GM21360 (cell line): ENCODE measurements around the gene ADAMTSL5.

Experiments used
- ATAC-seq: cut with Tn5 transposase; IDR thresholded peaks from one replicate; pipeline ENCODE4 v1.9.1; 2021; ENCODE audit warnings: mild to moderate bottlenecking, moderate library complexity; ENCODE audit not compliant: unreplicated experiment

The ADAMTSL5 gene

DNA sequence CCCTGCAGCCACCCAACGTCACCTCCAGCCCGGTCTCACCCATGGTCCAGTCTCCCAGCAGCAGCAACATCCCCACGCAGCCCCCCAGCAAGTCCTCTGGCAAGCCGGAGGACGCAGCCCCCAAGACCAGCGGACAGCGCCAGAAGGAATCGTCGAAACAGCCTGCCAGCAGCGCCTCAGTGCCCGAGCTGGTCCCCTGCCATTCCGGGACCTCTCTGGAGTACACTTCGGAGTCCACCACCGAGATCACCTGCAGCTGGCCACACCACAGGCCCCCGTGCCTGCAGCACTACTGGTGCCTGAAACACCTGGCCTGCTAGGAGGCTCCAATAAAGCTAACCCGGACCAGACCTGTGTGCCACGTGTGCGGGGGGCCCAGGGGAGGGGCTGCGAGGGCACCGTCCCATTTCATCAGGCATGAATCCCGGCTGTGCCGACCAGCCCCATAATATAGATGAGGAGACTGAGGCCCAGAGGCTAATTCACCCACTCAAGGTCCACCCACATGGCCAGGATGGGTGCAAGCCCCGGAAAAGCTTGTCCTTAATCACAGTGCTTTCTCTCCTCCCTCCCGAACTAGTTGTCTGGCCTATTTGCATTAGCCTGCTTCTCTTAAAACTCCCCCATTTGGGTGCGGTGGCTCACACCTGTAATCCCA, 15.1 kb downstream of the ADAMTSL5 start:
- no peak for ATAC-seq

DNA sequence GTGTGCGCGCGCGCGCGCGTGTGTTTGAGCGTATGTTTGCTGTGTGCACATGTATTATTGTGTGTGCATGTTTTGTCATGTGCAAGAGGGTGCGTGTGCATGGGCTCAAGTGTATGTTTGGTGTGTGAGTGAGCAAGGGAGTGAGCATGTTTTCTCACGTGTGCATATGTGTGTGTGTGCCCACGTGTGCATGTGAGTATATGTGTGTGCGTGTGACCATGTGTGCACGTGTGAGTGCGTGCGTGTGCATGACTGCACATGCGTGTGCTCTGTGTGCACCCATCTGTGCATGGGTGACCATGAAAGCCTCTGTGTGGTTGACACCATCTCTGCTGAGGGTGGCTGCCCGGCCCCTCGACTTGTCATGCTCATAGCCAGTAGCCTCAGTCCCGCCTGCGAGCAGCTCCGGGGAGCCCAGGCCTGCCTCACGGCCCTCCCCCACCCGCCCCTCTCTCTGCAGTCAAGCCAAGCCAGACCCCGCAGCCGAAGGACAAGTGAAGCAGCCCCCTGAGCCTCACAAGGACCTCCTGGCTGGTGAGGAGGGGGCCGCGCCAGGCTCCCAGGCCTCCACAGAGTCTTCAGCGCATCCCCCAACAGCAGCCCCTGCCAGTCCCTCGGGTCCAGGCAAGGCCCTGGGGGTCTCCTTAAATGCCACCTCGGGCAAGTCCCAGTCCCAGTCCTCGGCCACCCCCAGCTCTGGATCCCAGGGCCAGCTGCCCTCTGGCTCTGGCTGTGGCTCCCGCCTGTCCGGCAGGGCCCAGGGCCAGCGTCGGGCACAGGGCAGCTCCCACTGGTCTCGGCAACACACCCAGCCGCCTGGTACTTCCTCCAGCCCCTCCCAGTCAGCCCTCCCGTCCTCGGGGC, 15.9 kb downstream of the ADAMTSL5 start:
- no peak for ATAC-seq

DNA sequence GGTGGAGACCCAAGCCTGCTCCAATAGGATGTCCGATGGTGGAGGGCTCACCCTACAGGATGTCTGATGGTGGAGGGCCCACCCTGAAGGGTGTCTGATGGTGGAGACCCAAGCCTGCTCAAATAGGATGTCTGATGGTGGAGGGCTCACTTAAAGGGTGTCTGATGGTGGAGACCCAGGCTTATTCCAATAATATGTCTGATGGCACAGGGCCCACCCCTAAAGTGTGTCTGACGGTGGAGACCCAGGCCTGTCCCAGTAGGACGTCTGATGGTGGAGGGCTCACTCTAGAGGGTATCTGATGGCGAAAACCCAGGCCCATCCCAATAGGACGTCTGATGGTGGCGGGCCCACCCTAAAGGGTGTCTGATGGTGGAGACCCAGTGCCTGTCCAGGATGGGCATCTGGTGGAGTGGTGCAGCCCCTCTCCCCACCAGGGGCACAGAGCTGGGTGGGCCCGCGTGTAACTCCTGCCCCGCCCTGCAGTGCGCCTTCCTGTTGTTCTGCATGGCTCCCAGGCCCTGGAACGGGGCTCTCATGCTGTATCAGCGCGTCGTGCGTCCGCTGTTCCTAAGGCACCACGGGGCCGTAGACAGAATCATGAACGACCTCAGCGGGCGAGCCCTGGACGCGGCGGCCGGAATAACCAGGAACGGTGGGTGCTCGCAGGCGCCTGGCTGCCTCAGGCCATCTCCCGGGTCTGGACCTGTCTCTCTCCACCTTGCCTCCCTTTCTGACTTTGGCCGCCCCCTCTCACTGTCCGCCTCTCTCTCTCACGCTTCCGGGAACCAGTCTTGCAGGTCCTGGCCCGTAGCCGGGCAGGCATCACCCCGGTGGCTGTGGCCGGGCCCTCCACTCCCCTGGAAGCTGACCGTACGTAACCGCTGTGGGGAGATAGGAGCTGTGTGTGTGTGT, 16.8 kb downstream of the ADAMTSL5 start:
- no peak for ATAC-seq

DNA sequence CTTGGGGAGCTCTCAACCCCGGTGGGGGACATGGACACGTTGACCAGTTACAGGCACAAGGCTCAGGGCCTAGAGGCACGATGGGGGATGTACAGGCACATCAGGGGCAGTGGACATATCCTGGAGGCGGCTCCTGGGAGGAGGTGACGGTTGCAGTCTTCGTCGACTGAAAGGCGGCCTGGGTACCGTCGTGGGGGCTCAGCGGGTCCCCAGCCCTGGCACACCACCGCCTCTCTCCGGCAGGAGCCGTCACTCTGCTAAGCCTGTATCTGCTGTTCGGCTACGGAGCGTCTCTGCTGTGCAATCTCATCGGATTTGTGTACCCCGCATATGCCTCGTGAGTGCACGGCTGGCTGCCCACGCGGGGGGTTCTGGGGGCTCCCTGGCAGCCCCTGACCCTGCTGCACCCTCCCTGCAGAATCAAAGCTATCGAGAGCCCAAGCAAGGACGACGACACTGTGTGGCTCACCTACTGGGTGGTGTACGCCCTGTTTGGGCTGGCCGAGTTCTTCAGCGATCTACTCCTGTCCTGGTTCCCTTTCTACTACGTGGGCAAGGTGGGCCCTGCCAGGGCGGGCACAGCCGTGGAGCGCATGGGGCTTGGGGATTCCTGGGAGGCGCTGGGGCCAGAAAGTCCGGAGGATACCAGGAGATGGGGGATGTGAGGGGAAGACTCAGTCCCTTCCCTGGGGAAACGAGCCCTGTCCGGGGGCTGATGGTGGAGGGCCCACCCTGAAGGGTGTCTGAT, 17.6 kb downstream of the ADAMTSL5 start:
- no peak for ATAC-seq

DNA sequence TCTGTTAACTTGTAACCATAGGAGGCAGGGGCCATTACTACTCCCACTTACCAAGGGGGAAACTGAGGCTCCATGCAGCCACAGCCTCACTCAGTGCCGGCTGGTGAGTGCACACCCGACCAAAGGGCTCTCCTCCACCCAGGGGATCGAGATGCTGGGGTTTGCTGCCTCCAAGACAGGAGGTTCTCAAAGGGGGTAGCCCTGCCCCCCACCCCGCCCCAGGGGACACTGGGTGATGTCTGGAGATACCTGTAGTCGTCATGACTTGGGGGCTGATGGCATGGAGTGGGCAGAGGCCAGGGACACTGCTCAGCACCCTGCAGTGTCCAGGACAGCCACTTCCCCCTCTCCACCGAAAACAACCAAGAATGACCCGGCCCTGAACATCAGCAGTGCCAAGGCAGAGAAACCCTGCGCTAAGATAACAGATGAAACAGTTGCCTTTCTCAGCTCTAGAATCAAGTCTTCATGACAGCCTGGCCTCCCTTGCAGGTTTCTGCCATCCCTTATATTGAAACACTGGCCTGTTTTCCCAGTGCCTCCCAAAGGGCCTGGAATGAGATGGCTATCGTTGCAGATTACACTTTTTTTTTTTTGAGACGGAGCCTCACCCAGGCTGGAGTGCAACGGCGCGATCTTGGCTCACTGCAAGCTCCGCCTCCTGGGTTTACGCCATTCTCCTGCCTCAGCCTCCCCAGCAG, 18.6 kb downstream of the ADAMTSL5 start:
- ATAC-seq = no peak

DNA sequence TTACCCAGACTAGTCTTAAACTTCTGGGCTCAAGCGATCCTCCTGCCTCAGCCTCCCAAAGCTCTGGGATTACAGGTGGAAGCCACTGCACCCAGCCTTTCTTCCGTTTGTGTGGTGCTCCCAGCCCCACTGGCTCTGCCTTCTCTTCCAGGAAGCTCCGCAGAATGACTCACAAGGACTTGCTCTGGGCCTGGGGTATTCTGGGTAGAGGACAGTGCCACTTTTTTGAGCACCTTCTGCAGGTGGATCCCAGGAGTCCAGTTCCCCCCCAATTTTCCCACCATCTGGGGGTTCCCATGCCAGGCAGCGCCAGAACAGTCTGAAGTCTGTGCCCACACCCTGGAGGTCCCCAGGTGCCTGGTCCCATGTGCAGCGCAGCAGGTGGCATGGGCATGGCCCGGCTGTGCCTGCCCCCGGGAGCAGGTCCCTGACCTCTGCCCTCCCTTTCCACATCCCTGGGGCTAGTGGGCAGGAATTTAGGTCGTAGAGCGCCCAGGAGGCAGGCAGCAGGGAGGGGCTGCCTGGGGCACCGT, 20.3 kb downstream of the ADAMTSL5 start:
- no peak for ATAC-seq

DNA sequence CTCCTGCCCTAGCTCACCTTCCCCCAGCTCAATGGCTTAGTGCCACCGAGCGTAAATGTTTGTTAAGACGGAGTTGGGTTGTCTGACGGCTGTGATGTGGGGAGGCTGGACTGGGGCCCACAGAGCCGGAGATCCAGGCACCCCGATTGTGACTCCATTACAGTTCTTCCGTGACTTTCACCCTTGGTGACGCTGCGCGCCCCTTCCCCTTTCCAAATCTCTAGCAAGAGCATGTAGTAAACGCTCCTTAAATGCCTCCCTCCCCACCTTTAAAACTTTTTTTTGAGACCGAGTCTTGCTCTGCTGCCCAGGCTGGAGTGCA, 21.0 kb downstream of the ADAMTSL5 start:
- ATAC-seq = no peak

DNA sequence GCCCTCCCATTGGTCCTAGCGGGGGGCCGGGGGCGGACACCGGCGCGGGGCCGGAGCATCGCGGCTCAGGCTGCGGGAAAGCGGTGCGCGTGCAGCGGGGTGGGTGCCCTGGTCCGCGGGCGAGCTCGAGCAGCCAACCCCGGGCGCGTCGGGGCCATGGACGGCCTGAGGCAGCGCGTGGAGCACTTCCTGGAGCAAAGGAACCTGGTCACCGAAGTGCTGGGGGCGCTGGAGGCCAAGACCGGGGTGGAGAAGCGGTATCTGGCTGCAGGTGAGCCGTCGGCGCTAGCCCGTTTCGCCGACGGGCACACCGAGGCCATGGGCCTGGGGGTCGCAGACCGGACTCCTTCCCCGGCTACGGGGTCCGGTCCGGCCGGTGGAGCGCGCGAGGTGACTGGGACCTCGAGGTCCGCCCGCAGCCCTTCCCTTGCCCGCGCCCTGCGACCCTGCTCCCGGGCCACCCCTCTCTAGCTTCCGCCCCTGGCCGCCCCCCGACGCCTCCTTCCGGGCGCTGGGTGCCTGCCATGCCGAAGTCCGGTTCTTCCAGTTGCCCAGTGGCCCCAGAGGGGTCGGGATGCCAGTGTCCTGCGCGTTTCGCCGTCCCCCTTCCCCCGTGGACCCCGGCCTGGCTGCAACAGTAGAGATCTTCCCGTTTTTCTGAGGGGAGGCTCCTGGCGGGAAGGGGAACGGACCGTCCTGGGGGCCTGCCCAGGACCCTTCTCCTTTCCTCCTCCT, 21.5 kb downstream of the ADAMTSL5 start, which contains the start of gene REEP6:
Gene REEP6 (plus strand): TSS at position 68 of the 735 bp plus-strand sequence. CDS start 89 bp downstream, at position 157.
- no peak for ATAC-seq

DNA sequence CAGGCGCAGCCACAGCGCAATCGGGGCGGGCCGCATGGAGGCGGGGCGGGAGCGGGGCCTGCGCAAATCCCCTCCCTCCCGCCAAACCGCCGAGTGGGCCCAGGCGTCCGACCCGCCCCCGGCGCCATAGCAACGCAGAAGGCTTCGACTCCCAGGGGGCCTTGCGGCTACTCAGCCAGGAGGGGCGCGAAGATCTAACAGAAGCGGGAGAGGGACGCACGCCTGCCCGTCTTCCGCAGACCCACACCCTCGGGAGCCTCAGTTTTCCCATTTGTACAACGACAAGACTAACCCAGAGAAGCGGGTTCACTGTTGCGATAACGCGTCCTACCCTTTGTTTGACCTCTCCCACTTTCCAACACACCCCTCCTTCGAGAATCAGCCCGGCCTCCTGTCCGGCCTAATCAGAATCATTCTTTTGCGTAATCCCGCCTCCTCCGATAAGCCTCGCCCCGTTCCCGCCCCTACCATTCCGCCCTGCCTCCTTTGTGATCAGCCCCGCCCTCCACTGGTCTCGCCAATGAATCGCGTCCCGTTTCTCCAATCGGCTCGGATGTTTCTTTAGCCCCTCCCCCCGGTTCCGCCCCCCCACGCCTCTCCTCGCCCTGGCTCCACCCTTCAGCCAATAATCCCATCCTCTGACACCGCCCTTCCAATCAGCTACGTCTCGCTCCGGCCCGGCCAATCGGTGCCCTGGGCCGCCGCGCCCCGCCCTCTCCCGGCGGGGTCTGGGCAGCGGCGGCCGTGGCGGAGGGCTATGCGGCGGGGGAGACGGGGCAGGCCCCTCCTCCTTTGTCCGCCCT, 22.3 kb downstream of the ADAMTSL5 start, which contains the start of gene PCSK4:
Gene PCSK4 (minus strand): TSS at position 40 of the 803 bp plus-strand sequence. CDS start 4 bp downstream, at position 36.
- ATAC-seq = peak; percentile 74

DNA sequence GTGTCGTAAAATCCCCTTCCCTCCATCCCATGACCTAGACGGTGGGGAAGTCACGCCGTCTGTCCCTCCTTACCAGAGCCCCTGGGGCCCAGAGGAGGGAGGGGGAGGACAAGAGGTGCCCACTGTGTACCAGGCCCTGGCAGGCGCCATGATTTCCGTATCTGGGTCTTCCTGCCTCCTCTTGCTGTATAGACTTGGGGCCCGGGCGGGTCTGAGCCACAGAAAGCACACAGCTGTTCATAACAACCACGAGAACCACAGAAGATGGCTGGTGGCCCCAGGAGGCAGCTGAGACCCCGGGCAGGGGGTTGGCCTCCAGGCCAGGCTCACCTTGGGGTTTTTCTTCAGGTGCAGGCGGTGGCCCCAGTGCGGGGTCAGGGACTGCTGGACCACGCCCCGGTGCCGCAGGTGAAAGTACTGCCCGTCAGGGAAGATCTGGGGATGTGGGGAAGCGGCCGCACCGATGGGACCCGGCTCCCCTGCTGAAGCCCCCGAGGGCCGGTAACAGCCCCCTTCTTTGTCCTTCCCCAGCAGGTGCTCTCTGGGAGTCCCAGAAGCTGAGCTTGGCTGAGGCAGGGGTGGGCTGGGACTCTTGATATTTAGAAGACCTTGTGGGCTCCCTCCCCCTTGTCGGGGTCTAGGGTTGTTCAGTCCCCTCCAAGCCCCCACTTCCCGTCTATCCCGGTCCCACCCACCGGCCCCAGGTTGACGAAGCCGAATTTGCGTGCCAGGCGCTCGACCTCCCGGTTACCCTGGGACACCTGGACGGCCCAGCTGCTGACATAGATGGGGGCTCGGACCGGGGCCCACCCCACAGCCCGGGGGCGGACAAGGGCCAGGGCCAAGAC, 23.1 kb downstream of the ADAMTSL5 start:
- ATAC-seq = no peak

DNA sequence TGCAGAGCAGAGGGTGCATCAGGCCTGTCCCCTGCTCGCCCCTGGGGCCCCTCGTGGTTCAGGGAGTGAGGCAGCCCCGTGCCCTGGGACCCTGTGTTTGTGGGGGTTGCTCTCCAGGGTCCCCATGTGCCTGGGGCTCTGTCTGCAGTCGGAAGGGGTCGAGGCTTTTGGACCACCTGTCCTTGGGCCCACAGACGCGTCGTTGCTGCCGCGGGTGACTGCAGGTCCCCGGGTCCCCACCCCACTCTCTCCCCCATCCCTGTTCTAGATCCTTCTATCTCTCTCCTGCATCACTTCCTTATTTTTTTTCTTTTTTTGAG, 24.6 kb downstream of the ADAMTSL5 start:
- no peak for ATAC-seq

DNA sequence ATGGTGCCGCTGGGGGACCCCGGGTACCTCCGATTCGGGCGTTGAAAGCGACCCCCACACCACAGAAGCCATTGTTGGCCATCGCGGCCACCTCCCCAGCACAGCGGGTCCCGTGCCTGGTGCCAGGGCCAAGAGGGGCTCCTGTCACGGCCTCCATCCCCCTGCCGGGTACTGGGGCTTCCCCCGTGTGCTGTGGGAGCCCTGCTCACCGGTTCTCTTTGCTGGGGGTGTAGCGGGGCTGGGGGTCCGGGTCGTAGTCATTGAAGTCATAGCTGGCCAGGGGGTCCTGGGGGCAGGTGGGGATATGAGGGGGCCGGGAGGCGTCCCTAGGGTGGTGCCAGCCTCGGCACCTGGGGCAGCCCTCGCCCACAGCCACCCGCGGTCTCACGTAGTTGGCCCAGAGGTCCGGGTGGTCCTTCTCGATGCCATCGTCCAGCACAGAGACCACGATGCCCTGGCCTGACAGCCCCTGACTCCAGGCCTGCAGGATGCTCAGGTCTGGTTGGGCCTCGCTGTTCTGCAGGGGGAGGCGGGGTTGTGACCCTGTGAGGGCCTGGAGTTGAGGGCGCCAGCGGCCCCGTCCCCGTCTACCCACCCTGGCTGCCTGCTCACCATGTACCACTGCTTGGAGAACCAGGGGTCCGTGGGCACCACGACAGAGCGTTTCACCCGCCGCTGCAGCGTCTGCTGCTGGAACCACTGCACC, 25.1 kb downstream of the ADAMTSL5 start:
- ATAC-seq = no peak

DNA sequence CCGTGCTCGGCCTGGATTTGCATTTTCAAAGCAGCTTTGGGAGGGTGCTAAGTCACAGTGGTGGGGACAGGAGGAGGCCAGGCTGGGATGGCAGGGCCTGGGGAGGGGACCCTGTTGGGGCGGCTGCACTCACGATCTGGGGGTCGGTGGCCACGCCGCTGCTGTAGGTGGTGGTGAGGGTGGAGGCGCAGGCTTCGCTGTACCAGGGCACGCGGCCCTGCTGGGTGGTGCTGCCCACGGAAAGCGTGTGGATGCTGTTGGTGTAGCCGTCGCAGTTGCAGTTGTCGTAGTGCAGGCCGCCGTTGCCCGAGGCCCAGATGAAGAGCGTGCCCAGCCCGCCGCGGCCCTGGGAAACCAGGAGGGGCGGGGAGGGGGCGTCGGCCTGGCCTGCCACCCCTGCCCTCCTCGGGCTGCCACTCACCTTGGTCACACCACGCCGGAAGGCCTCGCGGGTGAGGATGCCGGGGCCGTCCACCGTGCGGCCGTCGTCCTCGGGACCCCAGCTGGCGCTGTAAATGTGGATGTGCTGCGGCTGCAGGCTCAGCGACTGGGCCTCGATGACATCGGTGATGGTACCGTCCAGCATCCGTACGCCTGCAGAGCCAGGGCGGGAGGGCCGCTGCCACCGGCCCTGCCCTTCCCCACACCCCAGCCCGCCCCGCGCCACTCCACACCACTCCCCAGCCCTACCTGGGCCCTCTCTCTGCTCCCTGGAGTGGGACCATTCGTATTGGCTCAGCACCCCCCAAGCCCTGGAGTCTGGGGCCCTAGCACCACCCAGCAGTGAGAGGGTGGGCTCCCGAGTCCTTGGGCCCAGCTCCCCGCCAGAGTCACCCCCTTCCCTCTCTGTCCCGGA, 25.9 kb downstream of the ADAMTSL5 start:
- no peak for ATAC-seq

DNA sequence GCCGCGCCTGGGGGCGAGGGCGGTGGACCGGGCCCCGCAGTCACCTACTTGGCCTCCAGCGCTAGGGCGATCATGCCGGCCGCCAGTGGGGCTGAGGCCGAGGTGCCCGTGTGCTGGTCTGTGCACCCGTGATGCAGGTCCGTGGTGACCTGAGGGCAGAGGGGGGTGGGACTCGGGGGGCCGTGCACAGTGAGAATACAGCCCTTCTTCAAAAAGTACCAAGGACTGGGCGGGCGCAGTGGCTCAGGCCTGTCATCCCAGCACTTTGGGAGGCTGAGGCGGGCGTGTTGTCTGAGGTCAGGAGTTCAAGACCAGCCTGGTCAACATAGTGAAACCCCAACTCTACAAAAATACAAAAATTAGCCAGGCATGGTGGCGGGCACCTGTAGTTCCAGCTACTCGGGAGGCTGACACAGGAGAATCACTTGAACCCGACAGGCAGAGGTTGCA, 28.8 kb downstream of the ADAMTSL5 start:
- no peak for ATAC-seq

DNA sequence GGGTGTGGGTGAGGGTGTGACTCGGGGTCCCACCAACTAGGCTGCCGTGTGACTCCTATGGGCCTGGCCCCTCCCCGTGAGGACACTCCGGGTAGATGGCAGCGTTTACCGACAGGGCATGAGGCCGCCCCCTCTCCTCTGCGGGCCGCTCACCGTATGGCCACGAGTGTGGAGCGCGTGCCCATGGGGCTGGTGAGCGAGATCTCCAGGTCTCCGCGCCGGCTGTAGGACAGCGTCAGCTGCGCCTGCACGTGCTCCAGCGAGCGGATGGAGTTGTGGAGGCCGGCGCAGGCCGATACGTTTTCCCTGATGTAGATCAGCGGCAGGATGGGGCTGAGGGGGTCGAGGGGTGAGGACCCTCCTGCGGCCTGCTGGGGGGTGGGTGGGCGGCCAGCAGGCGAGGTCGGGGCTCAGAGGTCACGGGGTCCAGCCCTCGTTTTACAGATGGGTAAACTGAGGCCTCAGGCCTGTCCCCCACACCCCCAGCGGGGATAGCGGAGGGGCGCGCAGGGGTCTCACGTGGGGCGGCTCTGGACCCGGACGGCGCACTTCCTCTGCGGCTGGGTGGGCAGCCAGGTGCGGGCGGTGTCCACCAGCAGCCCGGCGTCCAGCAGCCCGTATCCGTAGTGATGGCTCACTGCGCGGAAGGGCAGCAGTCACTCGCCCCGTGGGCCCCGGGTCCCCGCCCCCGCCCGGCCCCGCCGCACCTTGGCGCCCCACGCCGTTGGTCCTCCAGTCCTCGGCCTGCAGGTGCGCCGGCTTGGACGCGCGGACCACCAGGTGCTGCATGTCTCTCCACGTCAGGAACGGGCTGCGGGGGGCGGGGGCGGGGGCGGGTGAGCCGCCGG, 29.5 kb downstream of the ADAMTSL5 start:
- no peak for ATAC-seq
